CD4-positive, alpha-beta T cell (primary cell): Measurements from ENCODE around the gene KCNAB3. TPM values are rescaled to one million over a fixed set of nuclear protein-coding genes. Genes with fewer than 3 reads are reported as not detected.

Source experiments
- ATAC-seq: fragments of 200-7000 bp; cut with Tn5 transposase; one replicate; pipeline ENCODE4 v1.10.0; 2022; ENCODE audit warnings: mild to moderate bottlenecking; ENCODE audit not compliant: poor library complexity
- CTCF ChIA-PET: fragments of 350-600 bp; sonication (Branson Sonifier 250); formaldehyde crosslinking; loops from one replicate; lab custom pipeline; 2021; ENCODE audit warnings: antibody characterized with exemption, inconsistent platforms; lab: Charles Lee
- POLR2A ChIA-PET: fragments of 350-600 bp; sonication (Branson Sonifier 250); formaldehyde crosslinking; loops from one replicate; lab custom pipeline; 2021; ENCODE audit warnings: antibody characterized with exemption, inconsistent platforms; lab: Charles Lee
- DNase-seq, 14 experiments: peaks; one replicate each; pipeline ENCODE4 v3.0.0-alpha.2; 2013 to 2020; ENCODE audit warnings: mixed read lengths in 2 of 14
- H3K27ac ChIP-seq, 2 donors: one replicate each; pipeline versions ENCODE4 v1.5.1 to v1.7.0; 2013; ENCODE audit warnings: low read length in 2 of 2, low read depth in 1 of 2, mild to moderate bottlenecking in 1 of 2
- H3K27me3 ChIP-seq, 2 experiments: 1 replicate in 1 of 2; 2 replicates in 1 of 2; pipeline versions ENCODE4 v1.6.1 to v1.7.0; 2013; ENCODE audit warnings: low read length in 2 of 2, control low read depth in 1 of 2, mild to moderate bottlenecking in 1 of 2, moderate library complexity in 1 of 2; ENCODE audit not compliant: insufficient read depth in 2 of 2, control insufficient read depth in 1 of 2
- H3K36me3 ChIP-seq: one replicate; pipeline ENCODE4 v1.6.1; 2013; ENCODE audit warnings: low read length, control low read depth; ENCODE audit not compliant: insufficient read depth
- H3K4me1 ChIP-seq: one replicate; pipeline ENCODE4 v1.6.1; 2013; ENCODE audit warnings: low read length, control low read depth; ENCODE audit not compliant: insufficient read depth
- H3K4me3 ChIP-seq: one replicate; pipeline ENCODE4 v1.5.1; 2013; ENCODE audit warnings: mild to moderate bottlenecking, low read length, moderate library complexity
- H3K9me3 ChIP-seq, 2 experiments: 1 replicate in 1 of 2; 2 replicates in 1 of 2; pipeline versions ENCODE4 v1.6.1 to v1.7.0; 2013; ENCODE audit warnings: low read length in 2 of 2, mild to moderate bottlenecking in 2 of 2, control low read depth in 1 of 2, moderate library complexity in 1 of 2; ENCODE audit not compliant: control insufficient read depth in 1 of 2, insufficient read depth in 1 of 2
- H3K27ac Mint-ChIP-seq: one replicate; pipeline ENCODE4 v1.8.0; 2020; ENCODE audit warnings: mixed read lengths
- H3K27me3 Mint-ChIP-seq: one replicate; pipeline ENCODE4 v1.8.0; 2021; ENCODE audit warnings: mixed read lengths
- H3K36me3 Mint-ChIP-seq: one replicate; pipeline ENCODE4 v1.8.0; 2021; ENCODE audit warnings: low read depth, mixed read lengths
- H3K4me1 Mint-ChIP-seq: one replicate; pipeline ENCODE4 v1.8.0; 2021; ENCODE audit warnings: low read depth, mixed read lengths
- H3K4me3 Mint-ChIP-seq: one replicate; pipeline ENCODE4 v1.8.0; 2020; ENCODE audit warnings: mild to moderate bottlenecking, mixed read lengths
- H3K9me3 Mint-ChIP-seq: one replicate; pipeline ENCODE4 v1.8.0; 2020; ENCODE audit warnings: mixed read lengths
- intact Hi-C, 2 experiments: fragments of 100-400 bp; cut with DNase I in 1 of 2; cut with micrococcal nuclease in 1 of 2; formaldehyde crosslinking; loops; one replicate each; pipeline versions ENCODE4 v1.15.1 to v1.9.0; 2023 to 2025; cut with DNase I, micrococcal nuclease
- total RNA-seq, 174 experiments: library from RNA in 2 of 174; stranded (reverse) in 2 of 174; gene quantifications; one replicate each; pipeline ENCODE4 v1.2.3 and lab custom pipeline; 2021 to 2026
- TF ChIP-seq, protein P1 (sequence below): fragments of 200-600 bp; IDR thresholded peaks from one replicate; pipeline ENCODE4 v1.8.0; 2022; ENCODE audit warnings: antibody characterized with exemption, mild to moderate bottlenecking

The KCNAB3 gene
- total RNA-seq, 2 experiments from 2014 or later, result 7.1 to 8.2 TPM

DNA sequence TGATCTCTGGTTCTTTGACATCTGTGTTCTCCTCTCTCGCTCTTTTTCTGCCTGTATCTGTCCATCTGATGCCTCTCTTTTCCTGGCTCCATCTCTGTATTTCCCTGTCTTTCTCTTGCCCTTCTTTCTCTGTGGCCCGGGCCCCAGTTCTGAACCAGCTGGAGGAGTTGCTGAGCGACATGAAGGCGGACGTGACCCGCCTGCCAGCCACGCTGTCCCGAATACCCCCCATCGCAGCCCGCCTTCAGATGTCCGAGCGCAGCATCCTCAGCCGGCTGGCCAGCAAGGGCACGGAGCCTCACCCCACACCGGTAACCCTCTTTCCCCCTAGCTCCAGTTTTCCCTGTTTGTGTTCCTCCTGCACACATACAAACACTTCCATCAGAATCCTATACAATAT, 19.4 kb downstream of the KCNAB3 start:
- Histone ChIP-seq H3K27me3 (no peaks in the 10 kb centered on the region), H3K4me1 (peaks cover 17% of the 10 kb centered on the region), H3K4me3 (no peak overlapping the region), H3K36me3 (peaks cover 72% of the 10 kb centered on the region), H3K27ac (no peak overlapping the region), H3K9me3 (no peaks in the 10 kb centered on the region)
- H3K9me3 Mint-ChIP-seq, result no peaks in the 10 kb centered on the region
- TF ChIP-seq, protein P1, sequence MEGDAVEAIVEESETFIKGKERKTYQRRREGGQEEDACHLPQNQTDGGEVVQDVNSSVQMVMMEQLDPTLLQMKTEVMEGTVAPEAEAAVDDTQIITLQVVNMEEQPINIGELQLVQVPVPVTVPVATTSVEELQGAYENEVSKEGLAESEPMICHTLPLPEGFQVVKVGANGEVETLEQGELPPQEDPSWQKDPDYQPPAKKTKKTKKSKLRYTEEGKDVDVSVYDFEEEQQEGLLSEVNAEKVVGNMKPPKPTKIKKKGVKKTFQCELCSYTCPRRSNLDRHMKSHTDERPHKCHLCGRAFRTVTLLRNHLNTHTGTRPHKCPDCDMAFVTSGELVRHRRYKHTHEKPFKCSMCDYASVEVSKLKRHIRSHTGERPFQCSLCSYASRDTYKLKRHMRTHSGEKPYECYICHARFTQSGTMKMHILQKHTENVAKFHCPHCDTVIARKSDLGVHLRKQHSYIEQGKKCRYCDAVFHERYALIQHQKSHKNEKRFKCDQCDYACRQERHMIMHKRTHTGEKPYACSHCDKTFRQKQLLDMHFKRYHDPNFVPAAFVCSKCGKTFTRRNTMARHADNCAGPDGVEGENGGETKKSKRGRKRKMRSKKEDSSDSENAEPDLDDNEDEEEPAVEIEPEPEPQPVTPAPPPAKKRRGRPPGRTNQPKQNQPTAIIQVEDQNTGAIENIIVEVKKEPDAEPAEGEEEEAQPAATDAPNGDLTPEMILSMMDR, result no peak
- intact Hi-C loops, result loop anchor here (5.0 to 10.0 kb wide), 6 partner anchors 45 to 392 kb away; no protein-coding TSS in a partner anchor
- DNase-seq (no peak), ATAC-seq (no peak)
- peaks cover 15% of the 10 kb centered on the region for H3K4me1 Mint-ChIP-seq
- peak overlapping the region; percentile 39 for H3K27ac Mint-ChIP-seq
- POLR2A ChIA-PET, result interaction anchor here (1.2 kb wide), 1 partner anchor 80 kb away, joined by 3 read pairs; no protein-coding TSS in a partner anchor
- H3K4me3 Mint-ChIP-seq, result no peak overlapping the region
- CTCF ChIA-PET, result interaction anchor here (1.0 to 3.6 kb wide), 3 partner anchors 75 to 167 kb away, joined by 3 to 49 read pairs (median 4); no protein-coding TSS in a partner anchor
- peaks cover 66% of the 10 kb centered on the region for H3K36me3 Mint-ChIP-seq
- H3K27me3 Mint-ChIP-seq, result no peaks in the 10 kb centered on the region

DNA sequence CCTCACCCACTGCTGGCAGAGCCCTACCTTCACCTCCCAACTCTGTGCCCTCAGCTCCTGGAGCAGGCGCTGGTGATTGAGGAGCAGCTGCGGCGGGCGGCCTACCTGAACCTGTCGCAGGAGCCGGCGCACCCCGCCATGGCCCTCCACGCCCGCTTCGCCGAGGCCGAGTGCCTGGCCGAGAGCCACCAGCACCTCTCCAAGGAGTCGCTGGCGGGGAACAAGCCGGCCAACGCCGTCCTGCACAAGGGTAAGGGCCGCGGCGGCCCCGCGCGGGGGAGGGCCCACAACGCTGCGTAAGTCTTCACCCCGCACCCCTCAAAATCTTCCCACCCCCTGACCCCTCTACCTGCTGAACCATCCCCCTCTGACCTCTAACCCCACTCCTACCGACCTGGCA, 20.6 kb downstream of the KCNAB3 start:
- Mint-ChIP-seq H3K9me3 (no peaks in the 10 kb centered on the region), H3K4me3 (no peak overlapping the region), H3K27ac (no peak overlapping the region), H3K27me3 (no peaks in the 10 kb centered on the region), H3K36me3 (peaks cover 78% of the 10 kb centered on the region), H3K4me1 (peaks cover 8% of the 10 kb centered on the region)
- Histone ChIP-seq H3K4me1 (peaks cover 7% of the 10 kb centered on the region), H3K36me3 (peaks cover 84% of the 10 kb centered on the region), H3K27ac (no peak overlapping the region), H3K9me3 (no peaks in the 10 kb centered on the region), H3K4me3 (no peak overlapping the region), H3K27me3 (no peaks in the 10 kb centered on the region)
- TF ChIP-seq, protein P1, result no peak
- DNase-seq, result no peak
- intact Hi-C loops, result no loop called here
- ChIA-PET POLR2A (no interaction called here), CTCF (no interaction called here)
- ATAC-seq, result no peak

DNA sequence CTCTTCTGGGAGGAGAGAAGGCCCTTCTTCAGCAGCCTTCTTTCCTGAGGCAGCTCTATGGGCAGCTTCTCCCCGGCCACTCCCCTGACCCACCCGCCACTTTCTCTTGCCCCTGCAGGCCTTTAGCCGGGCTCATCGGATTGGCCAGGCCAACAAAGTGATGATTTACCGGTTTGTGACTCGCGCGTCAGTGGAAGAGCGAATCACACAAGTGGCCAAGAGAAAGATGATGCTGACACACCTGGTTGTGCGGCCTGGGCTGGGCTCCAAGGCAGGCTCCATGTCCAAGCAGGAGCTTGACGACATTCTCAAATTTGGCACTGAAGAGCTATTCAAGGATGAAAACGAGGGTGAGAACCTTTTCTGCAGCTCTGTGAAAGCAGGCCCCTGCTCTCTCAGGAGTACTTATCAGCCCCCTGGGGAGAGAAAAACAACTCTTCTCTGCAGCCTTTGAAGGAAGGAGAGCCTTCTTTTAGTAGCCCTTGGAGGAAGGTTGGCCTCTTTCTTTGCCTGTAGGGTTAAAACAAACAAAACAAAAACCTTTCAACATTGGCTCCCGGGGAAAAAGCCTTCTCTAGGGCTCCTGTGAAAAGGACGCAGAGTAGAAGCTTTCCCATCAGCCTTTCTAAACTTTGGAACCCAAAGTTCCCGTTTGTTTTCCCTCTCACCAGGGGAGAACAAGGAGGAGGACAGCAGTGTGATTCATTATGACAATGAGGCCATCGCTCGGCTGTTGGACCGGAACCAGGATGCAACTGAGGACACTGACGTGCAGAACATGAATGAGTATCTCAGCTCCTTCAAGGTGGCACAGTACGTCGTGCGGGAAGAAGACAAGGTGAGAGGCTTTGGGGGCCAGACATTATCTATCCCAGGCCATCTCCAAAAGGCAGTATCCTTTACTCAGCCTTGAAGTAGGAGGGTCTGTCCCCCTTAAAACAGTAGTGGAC, 26.2 kb downstream of the KCNAB3 start:
- Histone ChIP-seq H3K4me3 (no peak overlapping the region), H3K36me3 (peaks cover 98% of the 10 kb centered on the region), H3K9me3 (no peaks in the 10 kb centered on the region), H3K27ac (no peak overlapping the region), H3K4me1 (no peaks in the 10 kb centered on the region), H3K27me3 (no peaks in the 10 kb centered on the region)
- Mint-ChIP-seq H3K9me3 (no peaks in the 10 kb centered on the region), H3K4me1 (no peaks in the 10 kb centered on the region), H3K27me3 (no peaks in the 10 kb centered on the region), H3K4me3 (no peak overlapping the region), H3K27ac (no peak overlapping the region), H3K36me3 (peaks cover 100% of the 10 kb centered on the region)
- ChIA-PET POLR2A (interaction anchor here (0.9 kb wide), 1 partner anchor 9 kb away, joined by 3 read pairs; no protein-coding TSS in a partner anchor), CTCF (interaction anchor here (0.5 kb wide), 1 partner anchor 343 kb away, joined by 3 read pairs; no protein-coding TSS in a partner anchor)
- DNase-seq, result no peak
- intact Hi-C loops, result no loop called here
- no peak for ATAC-seq
- TF ChIP-seq, protein P1, result no peak
